ENCODE data around the gene PCNX1. TPM values are rescaled to one million over a fixed set of nuclear protein-coding genes. Genes with fewer than 3 reads are reported as not detected.
A peak's percentile ranks its signal among the peaks of the same experiment; 100 is the strongest.
"Not testable (repeated sequence)": the region's sequence is repeated elsewhere in the genome, so short reads cannot be mapped to it uniquely, and the experiment has no call there.

The PCNX1 gene
- total and polyA plus RNA-seq, 5 donors, result 7.0 to 48.0 (median 36.5) TPM

GRCh38 chr14:70942342-70942706 is 35.1 kb downstream of the PCNX1 start:
- DNase-seq, result no peak
- Histone ChIP-seq H3K9me3 (ENCODE audit: control insufficient read depth, low read length) (no peaks in the 10 kb centered on the region), H3K4me3 (ENCODE audit: low read length) (no peak overlapping the region), H3K4me1 (ENCODE audit: control insufficient read depth, insufficient read depth, low read length) (peaks cover 2% of the 10 kb centered on the region), H3K27ac (ENCODE audit: low read length) (no peak overlapping the region), H3K27me3 (ENCODE audit: control insufficient read depth, insufficient read depth) (no peaks in the 10 kb centered on the region)
- ATAC-seq, result no peak
- intact Hi-C loops (cut with DNase I), result no loop called here

GRCh38 chr14:70942721-70943120 is 35.5 kb downstream of the PCNX1 start:
- intact Hi-C loops (cut with DNase I); ATAC-seq: not testable (repeated sequence)
- WGBS, result 95% methylated on average over 3 of the region's 3 CpGs

GRCh38 chr14:70943838-70944237 is 36.6 kb downstream of the PCNX1 start:
- intact Hi-C loops (cut with DNase I), result no loop called here
- Histone ChIP-seq H3K4me3 (ENCODE audit: low read length) (no peak overlapping the region), H3K9me3 (ENCODE audit: control insufficient read depth, low read length) (peaks cover 2% of the 10 kb centered on the region), H3K27me3 (ENCODE audit: control insufficient read depth, insufficient read depth) (no peaks in the 10 kb centered on the region), H3K27ac (ENCODE audit: low read length) (no peak overlapping the region), H3K4me1 (ENCODE audit: control insufficient read depth, insufficient read depth, low read length) (peaks cover 2% of the 10 kb centered on the region)
- WGBS, result 95% methylated on average over 1 of the region's 1 CpG
- no peak for DNase-seq
- no peak for ATAC-seq

More at GRCh38 chr14:70942721-70943120, 35.5 kb downstream of the PCNX1 start:
- H3K4me3 ChIP-seq (ENCODE audit: low read length); H3K4me1 ChIP-seq (ENCODE audit: control insufficient read depth, insufficient read depth, low read length); H3K9me3 ChIP-seq (ENCODE audit: control insufficient read depth, low read length); H3K27me3 ChIP-seq (ENCODE audit: control insufficient read depth, insufficient read depth); DNase-seq; H3K27ac ChIP-seq (ENCODE audit: low read length): not testable (repeated sequence)

GRCh38 chr14:70947739-70948138 is 40.5 kb downstream of the PCNX1 start:
- WGBS, result 97% methylated on average over 8 of the region's 8 CpGs
- Histone ChIP-seq H3K4me3 (ENCODE audit: low read length) (no peak overlapping the region), H3K27me3 (ENCODE audit: control insufficient read depth, insufficient read depth) (no peaks in the 10 kb centered on the region), H3K9me3 (ENCODE audit: control insufficient read depth, low read length) (peaks cover 2% of the 10 kb centered on the region), H3K27ac (ENCODE audit: low read length) (no peak overlapping the region), H3K4me1 (ENCODE audit: control insufficient read depth, insufficient read depth, low read length) (peaks cover 2% of the 10 kb centered on the region)
- ATAC-seq, result no peak
- no peak for DNase-seq
- intact Hi-C loops (cut with DNase I), result no loop called here

GRCh38 chr14:70952485-70952884 is 45.2 kb downstream of the PCNX1 start:
- 85% methylated on average over 3 of the region's 3 CpGs for WGBS
- Histone ChIP-seq H3K9me3 (ENCODE audit: control insufficient read depth, low read length) (peaks cover 2% of the 10 kb centered on the region), H3K4me1 (ENCODE audit: control insufficient read depth, insufficient read depth, low read length) (no peaks in the 10 kb centered on the region), H3K27me3 (ENCODE audit: control insufficient read depth, insufficient read depth) (no peaks in the 10 kb centered on the region), H3K4me3 (ENCODE audit: low read length) (no peak overlapping the region), H3K27ac (ENCODE audit: low read length) (no peak overlapping the region)
- DNase-seq (no peak), ATAC-seq (no peak)
- intact Hi-C loops (cut with DNase I), result loop anchor here in 1 of 4 donors (10.0 kb wide), 1 partner anchor 48 kb away; the partner anchor contains the start of gene PCNX1

- WGBS, result 73% methylated on average over 1 of the region's 1 CpG
- H3K4me1 ChIP-seq (ENCODE audit: control insufficient read depth, insufficient read depth, low read length), result peaks cover 2% of the 10 kb centered on the region
- H3K27ac ChIP-seq (ENCODE audit: low read length), result no peak overlapping the region
- no peak overlapping the region for H3K4me3 ChIP-seq (ENCODE audit: low read length)
- DNase-seq, result no peak
- intact Hi-C loops (cut with DNase I), result loop anchor here in 1 of 4 donors (10.0 kb wide), 1 partner anchor 49 kb away; the partner anchor contains the start of gene PCNX1
- H3K27me3 ChIP-seq (ENCODE audit: control insufficient read depth, insufficient read depth), result no peaks in the 10 kb centered on the region
- H3K9me3 ChIP-seq (ENCODE audit: control insufficient read depth, low read length), result no peaks in the 10 kb centered on the region
- no peak for ATAC-seq
Observed at GRCh38 chr14:70954068-70954467, 46.8 kb downstream of the PCNX1 start.

- intact Hi-C loops (cut with DNase I), result loop anchor here in 3 of 4 donors (5.0 to 10.0 kb wide), 3 partner anchors 49 to 134 kb away; partner anchors contain the start of gene PCNX1 (in 2 of the 3)
- H3K4me3 ChIP-seq (ENCODE audit: low read length), result no peak overlapping the region
- DNase-seq (no peak), ATAC-seq (peak; percentile 43 to 55)
- no peaks in the 10 kb centered on the region for H3K27me3 ChIP-seq (ENCODE audit: control insufficient read depth, insufficient read depth)
- WGBS, result 81% methylated on average over 5 of the region's 5 CpGs
- peaks cover 2% of the 10 kb centered on the region for H3K4me1 ChIP-seq (ENCODE audit: control insufficient read depth, insufficient read depth, low read length)
- no peaks in the 10 kb centered on the region for H3K9me3 ChIP-seq (ENCODE audit: control insufficient read depth, low read length)
- no peak overlapping the region for H3K27ac ChIP-seq (ENCODE audit: low read length)
Observed at GRCh38 chr14:70955543-70956480, 48.6 kb downstream of the PCNX1 start.

GRCh38 chr14:70956511-70956910 is 49.3 kb downstream of the PCNX1 start:
- H3K4me1 ChIP-seq (ENCODE audit: control insufficient read depth, insufficient read depth, low read length), result peaks cover 2% of the 10 kb centered on the region

GRCh38 chr14:70957710-70958109 is 50.5 kb downstream of the PCNX1 start:
- intact Hi-C loops (cut with DNase I), result loop anchor here in 3 of 4 donors (5.0 to 10.0 kb wide), 3 partner anchors 50 to 135 kb away; partner anchors contain the start of gene PCNX1 (in 2 of the 3)
- no peak for DNase-seq
- WGBS, result 92% methylated on average over 2 of the region's 2 CpGs
- no peaks in the 10 kb centered on the region for H3K9me3 ChIP-seq (ENCODE audit: control insufficient read depth, low read length)
- peaks cover 2% of the 10 kb centered on the region for H3K4me1 ChIP-seq (ENCODE audit: control insufficient read depth, insufficient read depth, low read length)
- H3K4me3 ChIP-seq (ENCODE audit: low read length), result no peak overlapping the region
- no peak for ATAC-seq
- H3K27ac ChIP-seq (ENCODE audit: low read length), result no peak overlapping the region
- no peaks in the 10 kb centered on the region for H3K27me3 ChIP-seq (ENCODE audit: control insufficient read depth, insufficient read depth)

More at GRCh38 chr14:70956511-70956910, 49.3 kb downstream of the PCNX1 start:
- 73% methylated on average over 3 of the region's 3 CpGs for WGBS
- DNase-seq, result no peak
- no peak for ATAC-seq
- Histone ChIP-seq H3K9me3 (ENCODE audit: control insufficient read depth, low read length) (no peaks in the 10 kb centered on the region), H3K27me3 (ENCODE audit: control insufficient read depth, insufficient read depth) (no peaks in the 10 kb centered on the region), H3K27ac (ENCODE audit: low read length) (no peak overlapping the region), H3K4me3 (ENCODE audit: low read length) (no peak overlapping the region)
- intact Hi-C loops (cut with DNase I), result loop anchor here in 3 of 4 donors (5.0 to 10.0 kb wide), 3 partner anchors 49 to 134 kb away; partner anchors contain the start of gene PCNX1 (in 2 of the 3)

GRCh38 chr14:70962935-70963334 is 55.7 kb downstream of the PCNX1 start:
- Histone ChIP-seq H3K4me1 (ENCODE audit: control insufficient read depth, insufficient read depth, low read length) (peaks cover 4% of the 10 kb centered on the region), H3K9me3 (ENCODE audit: control insufficient read depth, low read length) (no peaks in the 10 kb centered on the region), H3K27me3 (ENCODE audit: control insufficient read depth, insufficient read depth) (no peaks in the 10 kb centered on the region), H3K27ac (ENCODE audit: low read length) (no peak overlapping the region), H3K4me3 (ENCODE audit: low read length) (no peak overlapping the region)
- intact Hi-C loops (cut with DNase I), result no loop called here
- ATAC-seq (no peak), DNase-seq (no peak)
- WGBS, result 82% methylated on average over 2 of the region's 2 CpGs

GRCh38 chr14:70964492-70964891 is 57.2 kb downstream of the PCNX1 start:
- Histone ChIP-seq H3K27me3 (ENCODE audit: control insufficient read depth, insufficient read depth) (no peaks in the 10 kb centered on the region), H3K9me3 (ENCODE audit: control insufficient read depth, low read length) (no peaks in the 10 kb centered on the region), H3K4me3 (ENCODE audit: low read length) (no peak overlapping the region), H3K4me1 (ENCODE audit: control insufficient read depth, insufficient read depth, low read length) (peaks cover 2% of the 10 kb centered on the region), H3K27ac (ENCODE audit: low read length) (no peak overlapping the region)
- no peak for DNase-seq
- intact Hi-C loops (cut with DNase I), result no loop called here
- 77% methylated on average over 3 of the region's 3 CpGs for WGBS
- no peak for ATAC-seq

Measured in right cardiac atrium (tissue), 5 donors.